Neutrophil (primary cell): ENCODE data around the gene VRK2.

Experiments used
- H3K27ac ChIP-seq: fragments of 200-600 bp; sonication (generic); 2 replicates; pipeline ENCODE4 v1.5.1; 2016; ENCODE audit warnings: mild to moderate bottlenecking, moderate library complexity
- H3K27me3 ChIP-seq: fragments of 200-600 bp; sonication (generic); 2 replicates; pipeline ENCODE4 v1.6.0; 2016; ENCODE audit warnings: mild to moderate bottlenecking
- H3K36me3 ChIP-seq: fragments of 200-600 bp; sonication (generic); 2 replicates; pipeline ENCODE4 v1.5.1; 2017
- H3K4me1 ChIP-seq, 2 experiments: fragments of 200-600 bp in 1 of 2; sonication (generic) in 1 of 2; 1 replicate in 1 of 2; 2 replicates in 1 of 2; pipeline versions ENCODE4 v1.5.1 to v1.6.1; 2013 to 2016; ENCODE audit warnings: low read depth in 1 of 2, low read length in 1 of 2, mild to moderate bottlenecking in 1 of 2, moderate library complexity in 1 of 2; ENCODE audit not compliant: control insufficient read depth in 1 of 2, insufficient read depth in 1 of 2
- H3K4me3 ChIP-seq, 2 experiments: fragments of 200-600 bp in 1 of 2; sonication (generic) in 1 of 2; 1 replicate in 1 of 2; 2 replicates in 1 of 2; pipeline ENCODE4 v1.5.1; 2013 to 2016; ENCODE audit warnings: low read depth in 1 of 2, low read length in 1 of 2, mild to moderate bottlenecking in 1 of 2, moderate library complexity in 1 of 2
- H3K9me3 ChIP-seq: fragments of 200-600 bp; sonication (generic); 2 replicates; pipeline ENCODE4 v1.5.1; 2016
- CTCF ChIP-seq: fragments of 200-600 bp; sonication (generic); IDR thresholded peaks from 2 replicates; pipeline ENCODE4 v1.5.1; 2016; ENCODE audit warnings: antibody characterized with exemption

Gene VRK2

GRCh38 chr2:58063641-58064040, 17.0 kb downstream of the VRK2 start:
- no peaks in the 10 kb centered on the region for H3K27me3 ChIP-seq
- no peaks in the 10 kb centered on the region for H3K4me1 ChIP-seq
- no peaks in the 10 kb centered on the region for H3K9me3 ChIP-seq
- peaks cover 16% of the 10 kb centered on the region for H3K36me3 ChIP-seq
- H3K27ac ChIP-seq: no peak overlapping the region
- no peak overlapping the region for H3K4me3 ChIP-seq
- no peak for TF ChIP-seq CTCF

DNA sequence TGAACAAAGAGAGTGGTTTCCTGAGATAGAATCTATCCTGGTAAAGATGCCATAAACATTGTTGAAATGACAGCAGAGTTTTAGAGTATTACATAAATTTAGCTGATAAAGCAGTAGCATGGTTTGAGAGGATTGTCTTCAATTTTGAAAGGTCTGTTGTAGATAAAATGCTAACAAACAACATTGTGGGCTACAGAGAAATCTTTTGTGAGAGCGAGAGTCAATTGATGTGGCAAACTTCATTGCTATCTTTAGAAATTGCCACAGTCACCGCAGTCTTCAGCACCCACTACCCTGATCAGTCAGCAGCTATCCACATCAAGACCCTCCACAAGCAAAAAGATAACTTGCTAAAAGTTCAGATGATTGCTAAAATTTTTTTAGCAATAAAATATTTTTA, 17.5 kb downstream of the VRK2 start:
- Histone ChIP-seq H3K27ac (no peak overlapping the region), H3K4me3 (no peak overlapping the region), H3K27me3 (no peaks in the 10 kb centered on the region), H3K36me3 (peaks cover 12% of the 10 kb centered on the region), H3K9me3 (no peaks in the 10 kb centered on the region), H3K4me1 (no peaks in the 10 kb centered on the region)
- no peak for TF ChIP-seq CTCF

GRCh38 chr2:58065248-58065647, 18.6 kb downstream of the VRK2 start:
- H3K27me3 ChIP-seq: no peaks in the 10 kb centered on the region
- no peaks in the 10 kb centered on the region for H3K4me1 ChIP-seq
- H3K36me3 ChIP-seq: peaks cover 12% of the 10 kb centered on the region
- no peak for TF ChIP-seq CTCF
- H3K9me3 ChIP-seq: no peaks in the 10 kb centered on the region
- no peak overlapping the region for H3K4me3 ChIP-seq
- no peak overlapping the region for H3K27ac ChIP-seq

GRCh38 chr2:58067001-58067400, 20.4 kb downstream of the VRK2 start:
- TF ChIP-seq CTCF: no peak
- H3K27me3 ChIP-seq: no peaks in the 10 kb centered on the region
- peaks cover 8% of the 10 kb centered on the region for H3K36me3 ChIP-seq
- H3K4me1 ChIP-seq: no peaks in the 10 kb centered on the region
- no peak overlapping the region for H3K27ac ChIP-seq
- no peak overlapping the region for H3K4me3 ChIP-seq
- no peaks in the 10 kb centered on the region for H3K9me3 ChIP-seq

- no peak for TF ChIP-seq CTCF
- no peaks in the 10 kb centered on the region for H3K9me3 ChIP-seq
- H3K4me3 ChIP-seq: no peak overlapping the region
- no peaks in the 10 kb centered on the region for H3K27me3 ChIP-seq
- H3K27ac ChIP-seq: no peak overlapping the region
- no peaks in the 10 kb centered on the region for H3K4me1 ChIP-seq
- H3K36me3 ChIP-seq: no peaks in the 10 kb centered on the region
Observed at GRCh38 chr2:58070765-58071164, 24.2 kb downstream of the VRK2 start.

DNA sequence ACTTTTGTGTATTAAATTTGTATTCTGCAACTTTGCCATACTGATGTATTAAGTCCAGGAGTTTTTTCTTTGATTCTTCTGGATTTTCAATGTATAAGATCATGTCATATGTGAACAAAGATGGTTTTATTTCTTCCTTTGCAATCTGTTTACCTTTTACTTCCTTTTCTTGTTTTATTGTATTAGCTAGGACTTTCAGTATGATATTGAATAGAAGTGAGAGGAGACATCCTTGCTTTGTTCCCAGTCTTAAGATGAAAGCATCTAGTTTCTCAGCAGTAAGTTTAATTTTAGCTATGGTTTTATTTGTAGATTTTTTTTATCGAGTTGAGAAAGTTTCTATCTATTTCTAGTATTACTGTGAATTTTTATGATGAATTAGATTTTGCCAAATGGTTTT, 25.5 kb downstream of the VRK2 start:
- no peaks in the 10 kb centered on the region for H3K27me3 ChIP-seq
- TF ChIP-seq CTCF: no peak
- no peaks in the 10 kb centered on the region for H3K9me3 ChIP-seq
- no peak overlapping the region for H3K4me3 ChIP-seq
- H3K4me1 ChIP-seq: no peaks in the 10 kb centered on the region
- H3K36me3 ChIP-seq: no peaks in the 10 kb centered on the region
- H3K27ac ChIP-seq: no peak overlapping the region
